Naive thymus-derived CD4-positive, alpha-beta T cell (primary cell): ENCODE measurements around the gene LRRC59. TPM values are rescaled to one million over a fixed set of nuclear protein-coding genes. Genes with fewer than 3 reads are reported as not detected.

Source experiments
- ATAC-seq: fragments of 150-1000 bp; cut with Tn5 transposase; 2 replicates; pipeline ENCODE4 v1.10.0; 2021; ENCODE audit warnings: mild to moderate bottlenecking, moderate library complexity
- CTCF ChIA-PET: fragments of 350-600 bp; sonication (Branson Sonifier 250); formaldehyde crosslinking; loops from one replicate; lab custom pipeline; 2021; ENCODE audit warnings: antibody characterized with exemption; lab: Charles Lee
- POLR2A ChIA-PET: fragments of 350-600 bp; sonication (Branson Sonifier 250); formaldehyde crosslinking; loops from one replicate; lab custom pipeline; 2021; ENCODE audit warnings: antibody characterized with exemption, inconsistent platforms; lab: Charles Lee
- DNase-seq, 9 donors: peaks; one replicate each; pipeline versions ENCODE4 v3.0.0 to v3.0.0-alpha.2; 2020 to 2022; ENCODE audit warnings: mixed read lengths in 1 of 9
- H3K27ac ChIP-seq: one replicate; pipeline ENCODE4 v1.7.0; 2013; ENCODE audit warnings: mild to moderate bottlenecking, low read depth, low read length, moderate library complexity
- H3K27me3 ChIP-seq, 2 donors: one replicate each; pipeline ENCODE4 v1.7.0; 2013; ENCODE audit warnings: low read length in 2 of 2, mild to moderate bottlenecking in 2 of 2, moderate library complexity in 2 of 2; ENCODE audit not compliant: control insufficient read depth in 2 of 2, insufficient read depth in 2 of 2
- H3K36me3 ChIP-seq, 3 experiments: 1 replicate in 2 of 3; 2 replicates in 1 of 3; pipeline ENCODE4 v1.7.0; 2013; ENCODE audit warnings: low read length in 3 of 3, mild to moderate bottlenecking in 3 of 3, moderate library complexity in 1 of 3; ENCODE audit not compliant: insufficient read depth in 3 of 3, control insufficient read depth in 2 of 3
- H3K4me1 ChIP-seq, 2 donors: one replicate each; pipeline ENCODE4 v1.7.0; 2013; ENCODE audit warnings: low read length in 2 of 2, mild to moderate bottlenecking in 2 of 2, moderate library complexity in 1 of 2; ENCODE audit not compliant: control insufficient read depth in 2 of 2, insufficient read depth in 2 of 2
- H3K4me3 ChIP-seq: 2 replicates; pipeline ENCODE4 v1.7.0; 2013; ENCODE audit warnings: mild to moderate bottlenecking, low read length
- H3K9me3 ChIP-seq, 3 experiments: 1 replicate in 2 of 3; 2 replicates in 1 of 3; pipeline ENCODE4 v1.7.0; 2013; ENCODE audit warnings: low read length in 3 of 3; ENCODE audit not compliant: control insufficient read depth in 2 of 3
- H3K27ac Mint-ChIP-seq, 9 donors: one replicate each; pipeline ENCODE4 v1.8.0; 2020 to 2022; ENCODE audit warnings: mixed read lengths in 9 of 9, mild to moderate bottlenecking in 8 of 9, moderate library complexity in 5 of 9, inconsistent platforms in 2 of 9
- H3K27me3 Mint-ChIP-seq, 5 donors: one replicate each; pipeline ENCODE4 v1.8.0; 2021 to 2022; ENCODE audit warnings: mixed read lengths in 5 of 5, mild to moderate bottlenecking in 1 of 5
- H3K36me3 Mint-ChIP-seq, 5 donors: one replicate each; pipeline ENCODE4 v1.8.0; 2020 to 2022; ENCODE audit warnings: mixed read lengths in 5 of 5, mild to moderate bottlenecking in 3 of 5, inconsistent platforms in 1 of 5
- H3K4me1 Mint-ChIP-seq, 7 donors: one replicate each; pipeline ENCODE4 v1.8.0; 2020 to 2022; ENCODE audit warnings: mixed read lengths in 7 of 7, mild to moderate bottlenecking in 3 of 7, inconsistent platforms in 1 of 7
- H3K4me3 Mint-ChIP-seq, 10 donors: one replicate each; pipeline ENCODE4 v1.8.0; 2020 to 2022; ENCODE audit warnings: mild to moderate bottlenecking in 10 of 10, mixed read lengths in 10 of 10, moderate library complexity in 6 of 10, inconsistent platforms in 2 of 10
- H3K9me3 Mint-ChIP-seq, 11 donors: one replicate each; pipeline ENCODE4 v1.8.0; 2020 to 2022; ENCODE audit warnings: mixed read lengths in 11 of 11, mild to moderate bottlenecking in 4 of 11, inconsistent platforms in 1 of 11, moderate library complexity in 1 of 11
- intact Hi-C, 2 donors: fragments of 100-400 bp; cut with micrococcal nuclease; formaldehyde crosslinking; loops; one replicate each; pipeline ENCODE4 v1.15.1; 2023
- polyA plus RNA-seq, 2 donors: library from polyadenylated mRNA; unstranded; fragments of 300-500 nt; fragmentation: Illumina TruSeq; gene quantifications; one replicate each; pipeline ENCODE4 v1.2.3, GENCODE V29; 2021
- total RNA-seq, 6 experiments: library from RNA in 5 of 6; stranded (reverse) in 5 of 6; gene quantifications; 1 replicate in 5 of 6; 2 replicates in 1 of 6; pipeline ENCODE4 v1.2.3 and lab custom pipeline; 2021 to 2026

Gene LRRC59
- total and polyA plus RNA-seq, 7 experiments from 2014 or later, result 13.4 to 67.1 (median 28.5) TPM

DNA sequence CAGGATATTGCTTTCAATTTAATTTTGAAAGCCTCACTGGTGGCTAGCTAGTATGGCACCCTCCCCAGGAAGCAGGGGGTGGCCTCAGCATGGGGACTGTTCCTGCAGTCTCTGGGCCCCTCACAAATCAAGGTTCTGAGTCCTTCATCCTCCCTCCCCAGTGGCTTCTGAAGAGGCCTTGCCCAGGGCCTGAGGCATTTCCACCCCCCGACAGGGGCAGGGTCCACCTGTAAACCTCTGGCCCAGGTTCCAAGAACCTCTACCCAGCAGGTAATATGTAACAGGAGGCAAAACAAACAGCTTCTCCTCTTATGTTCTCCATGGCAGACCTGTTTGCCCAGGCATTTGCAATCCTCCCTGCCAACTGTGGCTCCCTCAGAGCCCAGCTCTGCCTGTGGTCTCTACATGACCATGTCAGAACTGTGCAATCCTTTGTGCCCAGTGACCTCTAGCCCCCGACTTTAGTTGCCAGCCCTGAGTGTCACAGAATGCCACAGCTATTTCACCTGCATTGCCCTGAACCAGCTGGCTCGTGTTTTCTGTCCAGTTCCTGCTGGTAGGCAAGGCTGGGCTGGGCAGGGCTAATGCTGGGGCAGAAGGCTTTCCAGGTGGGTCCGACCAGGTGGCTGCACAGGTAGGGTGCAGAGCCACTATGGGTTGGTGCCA is 43.0 kb upstream of the LRRC59 start:
- Mint-ChIP-seq H3K9me3 (no peaks in the 10 kb centered on the region), H3K4me1 (peaks cover 0 to 2% (median 0%) of the 10 kb centered on the region in 7 donors), H3K4me3 (no peak overlapping the region), H3K27me3 (no peaks in the 10 kb centered on the region), H3K27ac (peak overlapping the region in 2 of 9 donors; percentile 1 to 75), H3K36me3 (peaks cover 0 to 7% (median 4%) of the 10 kb centered on the region in 5 donors)
- Histone ChIP-seq H3K4me3 (no peak overlapping the region), H3K27ac (no peak overlapping the region), H3K9me3 (no peaks in the 10 kb centered on the region), H3K4me1 (no peaks in the 10 kb centered on the region), H3K36me3 (peaks cover 0 to 6% (median 0%) of the 10 kb centered on the region in 3 experiments), H3K27me3 (no peaks in the 10 kb centered on the region)
- ChIA-PET POLR2A (no interaction called here), CTCF (no interaction called here)
- intact Hi-C loops, result no loop called here
- no peak for ATAC-seq
- no peak for DNase-seq

DNA sequence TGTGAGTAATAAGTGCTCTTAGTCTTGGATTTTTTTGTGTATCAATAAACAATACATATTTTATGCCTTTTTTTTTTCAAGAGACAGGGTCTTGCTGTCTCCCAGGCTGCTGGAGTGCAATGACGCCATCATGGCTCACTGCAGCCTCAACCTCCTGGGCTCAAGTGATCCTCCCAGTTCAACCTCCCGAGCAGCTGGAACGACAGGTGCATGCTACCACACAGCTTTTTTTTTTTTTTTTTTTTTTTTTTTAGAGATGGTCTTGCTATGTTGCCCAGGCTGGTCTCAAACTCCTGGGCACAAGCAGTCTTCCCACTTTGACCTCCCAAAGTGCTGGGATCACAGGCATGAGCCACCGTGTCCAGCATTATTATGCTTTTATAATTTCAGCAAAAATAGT is 41.7 kb upstream of the LRRC59 start:
- Histone ChIP-seq H3K4me3 (no peak overlapping the region), H3K27me3 (no peaks in the 10 kb centered on the region), H3K9me3 (no peaks in the 10 kb centered on the region), H3K36me3 (peaks cover 0 to 6% (median 0%) of the 10 kb centered on the region in 3 experiments), H3K27ac (no peak overlapping the region), H3K4me1 (no peaks in the 10 kb centered on the region)
- POLR2A ChIA-PET, result no interaction called here
- DNase-seq, result no peak
- ATAC-seq, result no peak
- no peaks in the 10 kb centered on the region for H3K9me3 Mint-ChIP-seq
- H3K27ac Mint-ChIP-seq, result no peak overlapping the region
- no peaks in the 10 kb centered on the region for H3K27me3 Mint-ChIP-seq
- peaks cover 0 to 10% (median 6%) of the 10 kb centered on the region in 5 donors for H3K36me3 Mint-ChIP-seq
- CTCF ChIA-PET, result no interaction called here
- no peak overlapping the region for H3K4me3 Mint-ChIP-seq
- peaks cover 0 to 2% (median 0%) of the 10 kb centered on the region in 7 donors for H3K4me1 Mint-ChIP-seq
- intact Hi-C loops, result no loop called here

DNA sequence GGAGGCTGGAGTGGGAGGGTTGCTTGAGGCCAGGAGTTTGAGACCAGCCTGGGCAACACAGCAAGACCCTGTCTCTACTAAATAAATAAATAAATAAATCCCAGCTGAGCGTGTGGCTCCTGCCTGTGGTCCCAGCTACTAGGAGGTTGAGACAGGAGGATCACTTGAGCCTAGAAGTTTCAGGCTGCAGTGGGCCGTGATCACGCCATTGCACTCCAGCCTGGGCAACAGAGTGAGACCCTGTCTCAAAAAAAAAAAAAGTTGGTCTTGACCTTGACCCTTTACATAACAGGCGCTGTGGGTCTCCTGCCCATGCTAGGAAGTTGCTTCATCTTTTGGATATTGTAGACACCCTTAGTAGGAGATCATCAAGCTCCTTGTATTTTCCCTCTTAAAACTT is 40.1 kb upstream of the LRRC59 start:
- Histone ChIP-seq H3K4me3 (no peak overlapping the region), H3K27ac (no peak overlapping the region), H3K27me3 (no peaks in the 10 kb centered on the region), H3K9me3 (no peaks in the 10 kb centered on the region), H3K36me3 (peaks cover 0 to 6% (median 0%) of the 10 kb centered on the region in 3 experiments), H3K4me1 (no peaks in the 10 kb centered on the region)
- intact Hi-C loops, result no loop called here
- Mint-ChIP-seq H3K9me3 (no peaks in the 10 kb centered on the region), H3K4me3 (no peak overlapping the region), H3K4me1 (peaks cover 0 to 2% (median 0%) of the 10 kb centered on the region in 7 donors), H3K27ac (no peak overlapping the region), H3K27me3 (no peaks in the 10 kb centered on the region), H3K36me3 (peaks cover 0 to 10% (median 6%) of the 10 kb centered on the region in 5 donors)
- POLR2A ChIA-PET, result interaction anchor here (0.6 kb wide), 1 partner anchor 17 kb away, joined by 3 read pairs; no protein-coding TSS in a partner anchor
- ATAC-seq (no peak), DNase-seq (no peak)
- CTCF ChIA-PET, result interaction anchor here (0.6 kb wide), 1 partner anchor 66 kb away, joined by 4 read pairs; no protein-coding TSS in a partner anchor

DNA sequence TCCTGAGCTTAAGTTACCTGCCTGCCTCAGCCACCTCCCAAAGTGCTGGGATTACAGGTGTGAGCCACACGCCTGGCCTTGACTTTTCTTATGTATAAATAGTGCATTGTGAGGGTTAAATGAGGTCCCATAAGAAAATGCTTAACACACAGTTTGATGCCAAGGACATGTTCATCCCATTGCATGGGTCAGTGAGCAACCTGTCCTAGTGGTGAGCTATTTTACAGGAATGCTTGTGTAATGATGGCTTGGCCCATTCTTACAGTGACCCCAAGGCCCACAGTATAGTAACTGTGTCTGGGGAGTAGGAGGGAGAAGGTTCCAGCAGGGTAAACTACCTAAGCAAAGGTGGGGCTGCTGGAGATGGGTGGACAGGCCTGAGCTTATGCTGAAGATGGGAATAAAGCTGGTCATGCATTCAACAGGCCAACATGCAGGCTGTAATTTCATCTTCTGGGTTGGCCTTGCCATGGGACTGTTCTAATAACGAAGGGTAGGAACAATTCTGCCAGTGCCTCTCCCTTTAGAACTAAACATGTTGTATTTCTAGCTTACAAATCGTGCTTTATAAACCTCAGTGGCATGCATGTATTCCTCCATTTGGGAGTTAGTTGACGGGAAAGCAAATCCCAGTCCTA is 34.9 kb upstream of the LRRC59 start:
- intact Hi-C loops, result no loop called here
- Mint-ChIP-seq H3K27me3 (no peaks in the 10 kb centered on the region), H3K36me3 (peaks cover 0 to 8% (median 4%) of the 10 kb centered on the region in 5 donors), H3K27ac (no peak overlapping the region), H3K9me3 (no peaks in the 10 kb centered on the region), H3K4me3 (no peak overlapping the region), H3K4me1 (peaks cover 5 to 12% (median 8%) of the 10 kb centered on the region in 7 donors)
- CTCF ChIA-PET, result no interaction called here
- Histone ChIP-seq H3K27me3 (no peaks in the 10 kb centered on the region), H3K9me3 (no peaks in the 10 kb centered on the region), H3K36me3 (no peaks in the 10 kb centered on the region), H3K4me3 (no peak overlapping the region), H3K4me1 (peaks cover 3 to 4% of the 10 kb centered on the region in 2 donors), H3K27ac (no peak overlapping the region)
- no peak for DNase-seq
- POLR2A ChIA-PET, result interaction anchor here (1.2 kb wide), 1 partner anchor 11 kb away, joined by 3 read pairs; no protein-coding TSS in a partner anchor
- ATAC-seq, result no peak

DNA sequence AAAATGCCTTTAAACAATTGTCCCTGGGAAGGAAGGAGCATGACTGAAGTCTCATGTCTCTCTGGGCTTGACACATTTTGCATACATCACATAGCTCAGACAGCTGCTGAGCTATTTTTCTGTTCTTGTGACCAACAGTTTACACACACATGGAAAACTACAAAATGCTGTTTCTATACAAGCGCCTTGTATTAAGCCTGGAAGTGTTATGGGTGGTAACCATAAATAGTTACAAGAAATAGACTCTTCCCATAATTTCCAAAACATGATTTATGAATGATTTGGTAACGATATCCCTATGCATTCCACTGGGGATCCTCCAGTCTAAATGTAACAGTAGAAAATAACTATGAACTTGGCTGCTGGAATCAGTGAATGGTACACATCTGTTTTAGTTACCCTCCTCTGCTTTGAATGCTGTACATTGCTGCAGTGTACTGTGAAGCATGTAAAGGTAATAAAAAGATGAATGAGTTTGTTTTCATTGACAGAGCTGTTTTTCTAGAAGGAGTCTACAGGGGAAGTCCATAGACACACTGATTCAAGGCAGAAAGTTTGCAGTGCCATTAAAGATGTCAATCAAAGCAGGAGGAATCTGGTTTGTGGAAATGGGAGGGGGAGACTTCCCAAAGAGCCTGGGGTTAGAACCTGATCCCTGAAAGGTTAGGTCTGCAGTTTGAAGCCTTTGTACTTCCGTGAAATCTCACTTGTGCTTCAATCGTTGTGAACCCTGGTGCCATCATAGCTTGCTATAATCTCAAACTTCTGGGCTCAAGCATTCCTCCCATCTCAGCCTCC is 33.7 kb upstream of the LRRC59 start:
- intact Hi-C loops, result no loop called here
- Mint-ChIP-seq H3K27ac (peak overlapping the region in 1 of 9 donors; percentile 15), H3K27me3 (no peaks in the 10 kb centered on the region), H3K9me3 (peaks cover 0 to 1% (median 0%) of the 10 kb centered on the region in 11 donors), H3K4me3 (no peak overlapping the region), H3K4me1 (peaks cover 10 to 20% (median 16%) of the 10 kb centered on the region in 7 donors), H3K36me3 (peaks cover 0 to 8% (median 2%) of the 10 kb centered on the region in 5 donors)
- no peak overlapping the region for H3K4me3 ChIP-seq
- H3K27me3 ChIP-seq, result no peaks in the 10 kb centered on the region
- DNase-seq (no peak), ATAC-seq (no peak)
- no peaks in the 10 kb centered on the region for H3K36me3 ChIP-seq
- ChIA-PET POLR2A (no interaction called here), CTCF (no interaction called here)
- peaks cover 11 to 12% of the 10 kb centered on the region in 2 donors for H3K4me1 ChIP-seq
- no peak overlapping the region for H3K27ac ChIP-seq
- no peaks in the 10 kb centered on the region for H3K9me3 ChIP-seq

DNA sequence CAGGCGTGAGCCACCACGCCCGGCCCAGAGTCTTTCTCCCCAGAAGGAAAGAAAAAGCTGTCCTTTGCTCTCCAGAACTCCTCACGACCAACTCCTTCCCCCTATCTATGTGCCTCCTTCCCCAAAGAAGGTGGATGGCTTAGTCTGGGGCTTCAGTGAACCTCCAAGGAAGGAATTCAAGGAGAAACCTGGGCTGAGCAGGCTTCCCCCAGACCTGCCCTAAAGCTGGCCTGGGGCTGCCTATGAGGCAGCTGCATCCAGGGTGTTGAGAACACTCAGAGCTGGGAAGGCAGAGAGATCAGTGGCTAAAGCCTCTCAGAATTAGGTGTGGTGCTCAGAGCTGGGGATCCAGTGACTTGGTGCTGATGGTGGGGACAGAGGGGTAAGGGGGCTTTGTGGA is 32.5 kb upstream of the LRRC59 start:
- intact Hi-C loops, result no loop called here
- peaks cover 14 to 28% (median 24%) of the 10 kb centered on the region in 7 donors for H3K4me1 Mint-ChIP-seq
- H3K9me3 ChIP-seq, result no peaks in the 10 kb centered on the region
- ATAC-seq, result no peak
- H3K27me3 Mint-ChIP-seq, result no peaks in the 10 kb centered on the region
- POLR2A ChIA-PET, result no interaction called here
- peaks cover 0 to 1% (median 0%) of the 10 kb centered on the region in 11 donors for H3K9me3 Mint-ChIP-seq
- no peak overlapping the region for H3K27ac ChIP-seq
- peaks cover 18 to 21% of the 10 kb centered on the region in 2 donors for H3K4me1 ChIP-seq
- DNase-seq, result no peak
- no peaks in the 10 kb centered on the region for H3K36me3 ChIP-seq
- no peak overlapping the region for H3K27ac Mint-ChIP-seq
- CTCF ChIA-PET, result no interaction called here
- H3K4me3 Mint-ChIP-seq, result no peak overlapping the region
- H3K27me3 ChIP-seq, result no peaks in the 10 kb centered on the region
- no peak overlapping the region for H3K4me3 ChIP-seq
- H3K36me3 Mint-ChIP-seq, result peaks cover 0 to 8% (median 2%) of the 10 kb centered on the region in 5 donors
